Keratinocyte (primary cell): ENCODE measurements around the gene MAPK8.

Experiments used
- EZH2 ChIP-seq: IDR thresholded peaks from one replicate; pipeline ENCODE4 v1.6.1; 2012; ENCODE audit warnings: inconsistent platforms, mild to moderate bottlenecking, low read length, moderate library complexity
- TF ChIP-seq, protein P1 (sequence below), 3 experiments: IDR thresholded peaks in 1 of 3; conservative IDR thresholded peaks in 1 of 3; optimal IDR thresholded peaks in 1 of 3; 2 replicates in 2 of 3; 3 replicates in 1 of 3; pipeline versions ENCODE3 to v1.5.1; 2011; ENCODE audit warnings: low read length in 3 of 3, mild to moderate bottlenecking in 3 of 3, moderate library complexity in 2 of 3, control low read depth in 1 of 3, inconsistent platforms in 1 of 3; ENCODE audit not compliant: insufficient read depth in 2 of 3; ENCODE audit errors: extremely low read depth in 1 of 3

DNA sequence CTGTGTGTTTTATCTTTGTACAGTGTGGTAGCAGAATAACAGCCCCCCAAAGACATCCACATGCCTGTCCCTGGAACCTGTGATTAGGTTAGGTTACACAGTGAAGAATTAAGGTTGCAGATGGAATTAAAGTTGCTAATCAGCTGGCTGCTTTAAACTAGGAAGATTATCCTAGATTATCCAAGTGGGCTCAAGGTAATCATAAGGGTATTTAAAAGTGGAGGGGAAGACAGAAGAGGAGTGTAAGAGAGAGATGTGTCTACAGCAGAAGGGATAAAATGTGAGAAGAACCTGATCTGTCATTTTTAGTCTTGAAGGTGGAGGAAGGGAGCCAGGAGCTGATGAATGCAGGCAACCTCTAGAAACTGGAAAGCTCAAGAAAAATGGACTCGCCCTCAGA, 180.8 kb downstream of the MAPK8 start:
- TF ChIP-seq EZH2: no peak
- TF ChIP-seq, protein P1, sequence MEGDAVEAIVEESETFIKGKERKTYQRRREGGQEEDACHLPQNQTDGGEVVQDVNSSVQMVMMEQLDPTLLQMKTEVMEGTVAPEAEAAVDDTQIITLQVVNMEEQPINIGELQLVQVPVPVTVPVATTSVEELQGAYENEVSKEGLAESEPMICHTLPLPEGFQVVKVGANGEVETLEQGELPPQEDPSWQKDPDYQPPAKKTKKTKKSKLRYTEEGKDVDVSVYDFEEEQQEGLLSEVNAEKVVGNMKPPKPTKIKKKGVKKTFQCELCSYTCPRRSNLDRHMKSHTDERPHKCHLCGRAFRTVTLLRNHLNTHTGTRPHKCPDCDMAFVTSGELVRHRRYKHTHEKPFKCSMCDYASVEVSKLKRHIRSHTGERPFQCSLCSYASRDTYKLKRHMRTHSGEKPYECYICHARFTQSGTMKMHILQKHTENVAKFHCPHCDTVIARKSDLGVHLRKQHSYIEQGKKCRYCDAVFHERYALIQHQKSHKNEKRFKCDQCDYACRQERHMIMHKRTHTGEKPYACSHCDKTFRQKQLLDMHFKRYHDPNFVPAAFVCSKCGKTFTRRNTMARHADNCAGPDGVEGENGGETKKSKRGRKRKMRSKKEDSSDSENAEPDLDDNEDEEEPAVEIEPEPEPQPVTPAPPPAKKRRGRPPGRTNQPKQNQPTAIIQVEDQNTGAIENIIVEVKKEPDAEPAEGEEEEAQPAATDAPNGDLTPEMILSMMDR (optimal IDR thresholded peaks at IDR 0.05 in 1 of 3, IDR thresholded peaks at IDR 0.05 in 1 of 3, conservative IDR thresholded peaks at IDR 0.05 in 1 of 3; ENCODE audit: extremely low read depth in 1 of 3, insufficient read depth in 2 of 3, low read length in 3 of 3): no peak
